K562 (cell line): Measurements from ENCODE around the gene SLK. TPM values are rescaled to one million over a fixed set of nuclear protein-coding genes. Genes with fewer than 3 reads are reported as not detected.

Source experiments
- HDAC1 ChIP-seq, 2 experiments: fragments of 450-650 bp; IDR thresholded peaks; 2 replicates each; pipeline ENCODE4 v1.6.1; 2016 to 2017; ENCODE audit warnings: inconsistent platforms in 1 of 2, mild to moderate bottlenecking in 1 of 2, moderate library complexity in 1 of 2
- NR0B1 ChIP-seq: fragments of 450-650 bp; IDR thresholded peaks from one replicate; pipeline ENCODE4 v1.6.1; 2018; ENCODE audit warnings: mild to moderate bottlenecking, moderate library complexity; ENCODE audit not compliant: partially characterized antibody
- POLR2G ChIP-seq: fragments of 200-400 bp; formaldehyde crosslinking; IDR thresholded peaks from 2 replicates; pipeline ENCODE4 v1.6.1; 2017; ENCODE audit warnings: low read depth, mild to moderate bottlenecking, antibody characterized with exemption, low read length, moderate library complexity
- SNRNP70 ChIP-seq: fragments of 200-400 bp; formaldehyde crosslinking; optimal IDR thresholded peaks from 2 replicates; pipeline ENCODE3; 2017; ENCODE audit warnings: low read depth, low read length
- USF2 ChIP-seq: sonication (generic); formaldehyde crosslinking; IDR thresholded peaks from 2 replicates; pipeline ENCODE4 v1.5.0; 2020; ENCODE audit warnings: missing genetic modification reagents
- XRCC3 ChIP-seq: fragments of 450-650 bp; IDR thresholded peaks from 2 replicates; pipeline ENCODE4 v1.6.1; 2017; ENCODE audit warnings: mild to moderate bottlenecking, moderate library complexity
- ZNF778 ChIP-seq: fragments of 450-650 bp; formaldehyde crosslinking; IDR thresholded peaks from 2 replicates; pipeline ENCODE4 v1.4.0; 2020; ENCODE audit warnings: mild to moderate bottlenecking, moderate library complexity
- polyA plus RNA-seq, 8 experiments: library from polyadenylated mRNA; depleted of rRNA in 4 of 8; stranded (reverse) in 5 of 8; unstranded in 3 of 8; fragments of >200 nt; fragmentation: Nextera tagmentation in 2 of 8; fragmentation: Illumina TruSeq in 1 of 8; extraction: Ambion mirVana in 2 of 8; extraction: Trizol in 1 of 8; gene quantifications; 2 replicates each; pipeline versions ENCODE4 v1.2.1 to v1.2.3, GENCODE V29; 2011 to 2014; ENCODE audit warnings: inconsistent platforms in 1 of 8, missing spikeins in 1 of 8
- total RNA-seq, 7 experiments: library from RNA; depleted of rRNA in 6 of 7; stranded (reverse); fragments of >200 nt in 6 of 7; fragmentation: Illumina TruSeq in 2 of 7; extraction: Trizol in 2 of 7; gene quantifications; 2 replicates each; pipeline versions ENCODE4 v1.2.1 to v1.2.3, GENCODE V29; 2011 to 2021; ENCODE audit warnings: low replicate concordance in 1 of 7
- TF ChIP-seq, protein P1 (sequence below), 2 experiments: fragments of 450-650 bp; formaldehyde crosslinking in 1 of 2; IDR thresholded peaks; 2 replicates each; pipeline versions ENCODE4 v1.4.0 to v1.6.1; 2014 to 2020; ENCODE audit warnings: mild to moderate bottlenecking in 2 of 2, borderline replicate concordance in 1 of 2, low read depth in 1 of 2

The SLK gene
- total and polyA plus RNA-seq, 9 of the 15 experiments (the other 6 are each of a cell fraction or from before 2014, with no cell fraction given), result 8.2 to 40.0 (median 23.4) TPM

DNA sequence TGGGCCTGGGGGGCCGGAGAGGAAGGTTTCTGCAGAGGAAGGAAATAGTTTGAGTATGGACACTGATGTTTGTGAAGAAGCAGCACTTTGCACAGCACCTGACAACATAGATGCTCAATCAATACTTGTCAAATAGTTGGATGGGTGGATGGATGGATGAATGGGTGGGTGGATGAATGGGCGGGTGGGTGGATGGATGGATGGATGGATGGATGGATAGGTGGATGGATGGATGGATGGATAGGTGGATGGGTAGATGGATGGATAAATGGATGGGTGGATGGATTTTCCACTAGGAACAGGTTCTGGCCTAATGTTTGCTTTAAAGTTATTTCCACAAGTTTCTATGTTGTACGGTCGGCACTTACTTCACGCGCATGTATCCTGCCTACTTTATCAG lies 73.4 kb downstream of the SLK start (continued):
- TF ChIP-seq, protein P1, sequence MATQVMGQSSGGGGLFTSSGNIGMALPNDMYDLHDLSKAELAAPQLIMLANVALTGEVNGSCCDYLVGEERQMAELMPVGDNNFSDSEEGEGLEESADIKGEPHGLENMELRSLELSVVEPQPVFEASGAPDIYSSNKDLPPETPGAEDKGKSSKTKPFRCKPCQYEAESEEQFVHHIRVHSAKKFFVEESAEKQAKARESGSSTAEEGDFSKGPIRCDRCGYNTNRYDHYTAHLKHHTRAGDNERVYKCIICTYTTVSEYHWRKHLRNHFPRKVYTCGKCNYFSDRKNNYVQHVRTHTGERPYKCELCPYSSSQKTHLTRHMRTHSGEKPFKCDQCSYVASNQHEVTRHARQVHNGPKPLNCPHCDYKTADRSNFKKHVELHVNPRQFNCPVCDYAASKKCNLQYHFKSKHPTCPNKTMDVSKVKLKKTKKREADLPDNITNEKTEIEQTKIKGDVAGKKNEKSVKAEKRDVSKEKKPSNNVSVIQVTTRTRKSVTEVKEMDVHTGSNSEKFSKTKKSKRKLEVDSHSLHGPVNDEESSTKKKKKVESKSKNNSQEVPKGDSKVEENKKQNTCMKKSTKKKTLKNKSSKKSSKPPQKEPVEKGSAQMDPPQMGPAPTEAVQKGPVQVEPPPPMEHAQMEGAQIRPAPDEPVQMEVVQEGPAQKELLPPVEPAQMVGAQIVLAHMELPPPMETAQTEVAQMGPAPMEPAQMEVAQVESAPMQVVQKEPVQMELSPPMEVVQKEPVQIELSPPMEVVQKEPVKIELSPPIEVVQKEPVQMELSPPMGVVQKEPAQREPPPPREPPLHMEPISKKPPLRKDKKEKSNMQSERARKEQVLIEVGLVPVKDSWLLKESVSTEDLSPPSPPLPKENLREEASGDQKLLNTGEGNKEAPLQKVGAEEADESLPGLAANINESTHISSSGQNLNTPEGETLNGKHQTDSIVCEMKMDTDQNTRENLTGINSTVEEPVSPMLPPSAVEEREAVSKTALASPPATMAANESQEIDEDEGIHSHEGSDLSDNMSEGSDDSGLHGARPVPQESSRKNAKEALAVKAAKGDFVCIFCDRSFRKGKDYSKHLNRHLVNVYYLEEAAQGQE (IDR thresholded peaks at IDR 0.05; ENCODE audit: borderline replicate concordance), result no peak
- TF ChIP-seq, protein P1 (CRISPR knock-in tag; IDR thresholded peaks at IDR 0.05; ENCODE audit: low read depth), result no peak
- TF ChIP-seq POLR2G (no peak), SNRNP70 (no peak), NR0B1 (no peak), XRCC3 (no peak), ZNF778 (CRISPR knock-in tag) (no peak), USF2 (CRISPR knock-in tag) (no peak), HDAC1 (IDR thresholded peaks at IDR 0.05) (no peak)
